GM12874 (cell line): Measurements from ENCODE around the gene SPNS2.

Experiments used
- CTCF ChIP-seq: IDR thresholded peaks from 2 replicates; pipeline ENCODE4 v1.5.1; 2011; ENCODE audit warnings: low read depth, mild to moderate bottlenecking, control low read depth, low read length, moderate library complexity; ENCODE audit not compliant: insufficient read depth

The SPNS2 gene

GRCh38 chr17:4562015-4562969 lies 63.6 kb downstream of the SPNS2 start:
- TF ChIP-seq CTCF = no peak

DNA sequence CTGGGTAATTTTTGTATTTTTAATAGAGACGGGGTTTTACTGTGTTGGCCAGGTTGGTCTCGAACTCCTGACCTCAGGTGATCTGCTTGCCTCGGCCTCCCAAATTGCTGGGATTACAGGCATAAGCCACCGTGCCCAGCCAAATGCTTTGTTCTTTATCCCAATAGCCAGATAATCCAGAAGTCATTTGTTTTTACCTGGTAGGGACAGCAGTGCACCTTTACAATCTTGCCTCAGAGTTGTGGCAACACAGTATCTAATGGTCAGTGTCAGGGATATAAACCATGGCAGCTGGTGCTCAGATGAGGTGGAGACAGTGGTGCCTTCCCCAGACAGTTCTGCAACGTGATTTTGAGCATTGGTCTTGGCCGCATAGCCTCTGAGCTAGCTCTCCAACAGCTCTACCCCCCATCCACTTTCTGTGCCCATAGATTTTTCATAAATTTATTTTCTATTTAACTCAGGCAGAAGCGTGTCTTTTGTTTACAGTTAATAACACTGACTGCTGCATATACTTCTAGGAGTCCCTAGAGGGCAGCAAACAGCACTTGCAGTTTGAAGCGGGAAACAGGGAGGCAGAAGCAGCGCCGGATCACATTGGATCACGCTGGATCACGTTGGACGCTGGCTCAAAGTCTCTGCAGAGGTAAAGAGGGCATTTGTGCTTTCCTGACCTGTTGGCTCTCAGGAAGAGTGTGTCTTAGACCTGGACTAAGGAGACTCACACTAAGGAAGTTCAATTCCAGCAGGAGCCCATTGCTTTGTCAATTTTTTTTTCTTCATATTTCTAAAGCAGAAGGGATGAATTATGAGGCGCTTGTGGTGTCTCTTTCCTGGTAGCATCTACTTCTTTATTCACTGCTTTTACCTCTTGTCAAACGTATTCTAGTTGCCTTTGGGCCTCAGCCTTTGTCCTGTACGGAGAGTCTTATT lies 66.8 kb downstream of the SPNS2 start:
- peak; percentile 82 for TF ChIP-seq CTCF

GRCh38 chr17:4566785-4567184 lies 68.1 kb downstream of the SPNS2 start:
- TF ChIP-seq CTCF = peak; percentile 79

DNA sequence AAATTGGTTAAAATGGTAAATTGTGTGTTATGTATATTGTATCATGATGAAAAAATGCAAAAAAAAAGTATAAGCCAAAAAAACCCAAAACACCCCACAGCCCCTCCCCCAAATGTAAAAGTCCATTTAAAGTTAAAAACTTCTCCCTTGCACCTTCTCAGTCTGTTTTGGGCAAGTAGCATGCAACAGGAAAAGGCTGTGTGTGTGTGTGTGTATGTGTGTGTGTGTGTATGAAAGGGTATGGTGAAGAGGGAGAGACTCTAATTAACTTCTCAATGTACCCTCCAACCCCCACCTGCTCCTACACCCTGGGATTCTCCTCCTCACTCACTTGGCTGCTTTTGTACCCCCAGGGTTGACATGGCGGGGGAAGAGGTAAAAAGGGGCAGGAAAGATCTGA lies 70.9 kb downstream of the SPNS2 start:
- TF ChIP-seq CTCF = no peak

GRCh38 chr17:4572131-4572530 lies 73.5 kb downstream of the SPNS2 start:
- no peak for TF ChIP-seq CTCF

DNA sequence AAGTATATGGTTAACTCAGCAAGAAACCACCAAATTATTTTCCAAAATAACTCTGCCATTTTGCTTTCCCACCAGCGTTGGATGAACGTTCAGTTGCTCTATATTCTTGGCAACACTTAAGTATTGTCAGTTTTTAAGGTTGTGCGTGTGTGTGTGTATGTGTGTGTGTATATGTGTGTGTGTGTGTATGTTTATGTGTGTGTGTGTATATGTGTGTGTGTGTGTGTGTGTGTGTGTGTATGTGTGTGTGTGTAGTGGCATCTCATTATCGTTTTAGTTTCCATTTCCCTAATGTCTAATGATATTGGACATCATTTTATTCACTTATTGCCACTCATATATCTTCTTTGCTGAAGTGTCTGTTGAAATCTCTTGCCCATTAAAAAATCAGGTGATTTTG lies 74.4 kb downstream of the SPNS2 start:
- TF ChIP-seq CTCF = no peak

GRCh38 chr17:4573669-4574068 lies 75.0 kb downstream of the SPNS2 start:
- TF ChIP-seq CTCF = no peak
